Measurements from ENCODE around the gene NEK4.

NEK4 gene

GRCh38 chr3:52724511-52724910 is 46.2 kb downstream of the NEK4 start:
- TF ChIP-seq GABPA (IDR thresholded peaks at IDR 0.05; ENCODE audit: low read depth) (no peak), SPI1 (IDR thresholded peaks at IDR 0.05; ENCODE audit: borderline replicate concordance, low read depth) (no peak), CTCF (IDR thresholded peaks at IDR 0.05; ENCODE audit: insufficient read depth, low read length) (no peak), REST (IDR thresholded peaks at IDR 0.05; ENCODE audit: insufficient replicate concordance, low read depth) (no peak), POLR2AphosphoS5 (IDR thresholded peaks at IDR 0.05; ENCODE audit: low read depth) (no peak)
- Histone ChIP-seq H3K27me3 (ENCODE audit: insufficient read depth, poor library complexity, severe bottlenecking) (no peaks in the 10 kb centered on the region), H3K27ac (replicated peaks) (no peak overlapping the region), H3K4me3 (replicated peaks; ENCODE audit: insufficient read depth, low read length) (no peak overlapping the region)
- no peak for DNase-seq (ENCODE audit: low read depth in 1 of 2, low spot score in 1 of 2)

- DNase-seq (ENCODE audit: low read depth in 1 of 2, low spot score in 1 of 2): no peak
- TF ChIP-seq POLR2AphosphoS5 (IDR thresholded peaks at IDR 0.05; ENCODE audit: low read depth) (no peak), SPI1 (IDR thresholded peaks at IDR 0.05; ENCODE audit: borderline replicate concordance, low read depth) (no peak), REST (IDR thresholded peaks at IDR 0.05; ENCODE audit: insufficient replicate concordance, low read depth) (no peak), CTCF (IDR thresholded peaks at IDR 0.05; ENCODE audit: insufficient read depth, low read length) (no peak), GABPA (IDR thresholded peaks at IDR 0.05; ENCODE audit: low read depth) (no peak)
- no peak overlapping the region for H3K27ac ChIP-seq (replicated peaks)
Measured at GRCh38 chr3:52723935-52724334, 46.8 kb downstream of the NEK4 start.

GRCh38 chr3:52722491-52722890 is 48.2 kb downstream of the NEK4 start:
- H3K27ac ChIP-seq (replicated peaks): peak overlapping the region; percentile 3; the same call in 1 of the 2 replicates
- no peak for TF ChIP-seq CTCF (IDR thresholded peaks at IDR 0.05; ENCODE audit: insufficient read depth, low read length)
- TF ChIP-seq REST (IDR thresholded peaks at IDR 0.05; ENCODE audit: insufficient replicate concordance, low read depth): no peak
- TF ChIP-seq GABPA (IDR thresholded peaks at IDR 0.05; ENCODE audit: low read depth): no peak
- TF ChIP-seq SPI1 (IDR thresholded peaks at IDR 0.05; ENCODE audit: borderline replicate concordance, low read depth): no peak
- no peak for TF ChIP-seq POLR2AphosphoS5 (IDR thresholded peaks at IDR 0.05; ENCODE audit: low read depth)
- no peak for DNase-seq (ENCODE audit: low read depth in 1 of 2, low spot score in 1 of 2)
- no peaks in the 10 kb centered on the region for H3K27me3 ChIP-seq (ENCODE audit: insufficient read depth, poor library complexity, severe bottlenecking)
- no peak overlapping the region for H3K4me3 ChIP-seq (replicated peaks; ENCODE audit: insufficient read depth, low read length)

More at GRCh38 chr3:52723935-52724334, 46.8 kb downstream of the NEK4 start:
- Histone ChIP-seq H3K27me3 (ENCODE audit: insufficient read depth, poor library complexity, severe bottlenecking) (no peaks in the 10 kb centered on the region), H3K4me3 (replicated peaks; ENCODE audit: insufficient read depth, low read length) (no peak overlapping the region)

Data from HL-60 (cell line).